Stromal cell of bone marrow (primary cell): ENCODE results near the gene MFAP3.
"Not testable (repeated sequence)": the region's sequence is repeated elsewhere in the genome, so short reads cannot be mapped to it uniquely, and the experiment has no call there.

ENCODE experiments used
- DNase-seq: peaks from one replicate; pipeline ENCODE4 v3.0.0-alpha.2; 2012; ENCODE audit warnings: low read depth

MFAP3 gene

DNA sequence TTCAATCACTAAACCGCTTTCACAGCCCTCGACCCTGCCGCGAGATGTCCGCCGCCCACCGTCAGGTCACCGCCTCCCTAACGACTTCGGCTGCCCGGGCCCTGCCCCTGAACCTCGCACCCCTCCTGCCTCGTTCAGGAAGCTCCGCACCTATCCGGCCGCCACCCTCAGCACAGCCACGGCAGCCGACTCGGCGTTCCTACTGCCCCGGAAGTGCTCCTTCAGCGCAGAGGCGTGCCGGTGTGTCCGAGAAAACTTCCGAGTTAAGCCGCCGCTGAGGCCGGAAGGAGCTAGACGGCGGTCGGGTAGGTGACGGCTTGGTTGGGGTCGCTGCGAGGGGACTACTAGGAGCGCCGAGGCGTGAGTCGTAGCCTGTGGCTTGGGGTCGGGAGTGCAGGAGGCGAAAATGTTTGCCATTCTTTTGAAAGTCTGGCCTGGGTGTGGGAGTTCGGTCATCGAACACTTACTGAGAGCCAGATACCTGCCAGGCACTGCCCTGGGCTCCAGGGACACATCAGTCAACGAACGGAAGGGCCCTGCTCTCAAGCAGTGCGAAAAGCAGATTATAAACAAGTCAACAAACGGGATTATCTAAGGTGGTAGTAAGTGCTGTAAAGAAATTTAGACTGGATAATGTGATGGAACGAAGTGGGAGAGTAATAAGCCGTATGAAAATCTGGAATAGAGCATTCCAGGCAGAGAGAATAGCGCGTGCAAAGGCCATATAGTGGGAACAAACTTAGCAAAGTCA, at the start of gene MFAP3, which contains the start of gene FAM114A2:
Gene MFAP3, plus strand, starts transcription at position 261 of the 751 bp plus-strand sequence. CDS start 10,756 bp downstream, outside the sequence.
Gene FAM114A2, minus strand, starts transcription at position 204 of the 751 bp plus-strand sequence. CDS start 3,957 bp downstream, outside the sequence.
- peak; percentile 67 for DNase-seq

GRCh38 chr5:153991168-153991567, 47.6 kb upstream of the MFAP3 start:
- no peak for DNase-seq

DNA sequence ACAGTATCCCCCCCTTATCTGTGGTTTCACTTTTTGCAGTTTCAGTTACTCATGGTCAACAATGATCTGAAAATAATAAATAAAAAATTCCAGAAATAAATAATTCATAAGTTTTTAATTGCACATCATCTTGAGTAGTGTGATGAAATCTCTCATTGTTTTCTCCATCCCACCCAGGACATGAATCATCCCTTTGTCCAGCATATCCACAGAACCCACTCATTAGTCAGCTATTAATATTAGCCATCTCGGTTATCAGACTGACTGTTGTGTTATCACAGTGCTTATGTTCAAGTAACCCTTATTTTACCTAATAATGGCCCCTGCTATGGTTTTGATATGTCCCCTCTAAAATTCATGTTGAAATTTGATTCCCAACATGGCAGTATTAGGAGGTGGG, 40.8 kb upstream of the MFAP3 start:
- DNase-seq = no peak

- DNase-seq = no peak
These were observed 40.0 kb upstream of the MFAP3 start for GRCh38 chr5:153998768-153999167.

- DNase-seq = no peak
These were observed 38.8 kb upstream of the MFAP3 start for GRCh38 chr5:153999995-154000394.

DNA sequence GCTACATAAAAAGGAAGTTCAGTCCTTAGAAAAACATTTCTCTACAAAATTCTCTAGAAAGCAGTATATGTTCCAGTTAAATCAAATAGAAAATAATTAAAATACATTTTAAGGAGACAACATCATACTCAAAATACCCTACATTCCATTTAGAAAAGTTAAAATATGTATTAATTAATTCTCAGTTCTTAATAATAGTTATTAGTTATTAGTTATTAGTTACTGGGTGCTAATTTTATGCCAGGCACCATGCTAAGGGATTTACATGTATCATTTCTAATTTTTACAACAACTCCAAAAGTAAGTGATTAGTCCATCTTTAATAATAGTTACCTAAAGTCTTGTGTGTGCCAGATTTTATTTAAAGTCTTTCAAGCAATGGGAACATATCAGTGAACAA, 38.1 kb upstream of the MFAP3 start:
- DNase-seq = no peak

- no peak for DNase-seq
These were observed 36.7 kb upstream of the MFAP3 start for GRCh38 chr5:154002093-154002492.

GRCh38 chr5:154002511-154003020, 36.2 kb upstream of the MFAP3 start:
- no peak for DNase-seq

DNA sequence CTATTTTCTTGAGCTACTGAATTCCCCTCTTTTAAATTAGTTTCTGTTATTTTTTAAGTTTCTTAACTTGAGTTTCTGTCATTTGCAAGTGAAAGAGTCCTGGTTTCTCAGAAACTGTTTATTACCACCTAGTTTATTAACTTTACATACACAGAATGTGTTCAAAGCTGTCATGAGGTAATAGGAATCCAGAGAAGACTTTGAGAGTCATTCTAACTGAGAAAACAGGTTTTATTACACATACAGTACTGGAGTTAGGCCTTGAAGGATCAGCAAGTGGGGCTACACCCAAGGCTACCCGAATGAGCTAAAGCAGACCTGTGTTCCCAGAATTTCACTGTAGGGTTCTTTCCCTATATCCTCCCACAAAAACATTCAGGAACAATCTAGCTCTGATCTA, 33.1 kb upstream of the MFAP3 start:
- no peak for DNase-seq

DNA sequence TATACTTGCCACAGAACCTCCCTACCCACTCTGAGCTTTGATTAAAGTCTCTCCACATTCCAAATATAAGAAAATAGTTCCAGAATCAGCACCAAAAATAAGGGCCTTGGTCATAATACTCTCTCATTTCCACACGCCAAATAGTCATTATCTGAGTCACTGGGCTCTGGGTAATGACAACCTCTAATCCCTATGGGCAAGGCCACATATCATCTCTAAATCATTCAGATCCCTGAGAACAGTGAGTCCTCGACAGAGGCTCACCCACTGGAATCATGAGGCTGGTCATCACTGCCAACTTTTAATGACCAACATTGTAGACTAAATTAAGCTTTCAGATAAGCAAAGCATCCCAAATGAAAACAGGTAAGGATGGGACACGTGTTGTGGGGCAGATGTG, 28.1 kb upstream of the MFAP3 start:
- DNase-seq = no peak

DNA sequence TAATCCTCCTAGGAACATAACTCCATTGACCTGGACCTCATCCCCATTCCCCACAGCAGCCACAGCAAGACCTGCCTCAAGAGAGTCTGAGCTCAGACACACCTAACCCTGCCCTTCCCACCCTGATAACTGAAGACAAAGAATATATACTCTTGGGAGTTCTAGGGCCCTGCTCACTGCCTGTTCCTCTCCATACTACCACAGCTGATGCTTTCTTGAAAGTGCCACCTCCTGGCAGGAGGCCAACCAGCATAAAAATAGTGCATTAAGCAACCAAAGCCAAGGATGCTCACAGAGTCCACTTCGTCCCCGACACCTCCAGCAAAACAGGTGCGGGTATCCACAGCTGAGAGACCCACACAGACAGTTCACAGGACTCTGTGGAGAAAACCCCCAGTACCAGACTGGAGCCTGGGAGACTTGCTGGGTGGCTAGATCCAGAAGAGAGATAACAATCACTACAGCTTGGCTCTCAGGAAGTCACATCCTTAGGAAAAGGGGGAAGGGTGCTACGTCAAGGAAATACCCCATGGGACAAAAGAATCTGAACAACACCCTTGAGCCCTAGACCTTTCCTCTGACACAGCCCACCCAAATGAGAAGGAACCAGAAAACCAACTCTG, 23.6 kb upstream of the MFAP3 start:
- DNase-seq = no peak

DNA sequence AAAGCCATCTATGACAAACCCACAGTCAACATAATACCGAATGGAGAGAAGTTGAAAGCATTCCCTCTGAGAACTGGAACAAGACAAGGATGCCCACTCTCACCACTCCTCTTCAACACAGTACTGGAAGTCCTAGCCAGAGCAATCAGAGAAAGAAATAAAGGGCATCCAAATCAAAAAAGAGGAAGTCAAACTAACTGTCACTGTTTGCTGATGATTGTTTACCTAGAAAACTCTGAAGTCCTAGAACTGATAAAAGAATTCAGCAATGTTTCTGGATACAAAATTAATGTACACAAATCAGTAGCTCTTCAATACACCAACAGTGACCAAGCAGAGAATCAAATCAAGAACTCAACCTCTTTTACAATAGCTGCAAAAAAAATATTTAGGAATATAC, 19.8 kb upstream of the MFAP3 start:
- not testable (repeated sequence) for DNase-seq

- no peak for DNase-seq
These were observed 12.8 kb upstream of the MFAP3 start for GRCh38 chr5:154025951-154026350.

DNA sequence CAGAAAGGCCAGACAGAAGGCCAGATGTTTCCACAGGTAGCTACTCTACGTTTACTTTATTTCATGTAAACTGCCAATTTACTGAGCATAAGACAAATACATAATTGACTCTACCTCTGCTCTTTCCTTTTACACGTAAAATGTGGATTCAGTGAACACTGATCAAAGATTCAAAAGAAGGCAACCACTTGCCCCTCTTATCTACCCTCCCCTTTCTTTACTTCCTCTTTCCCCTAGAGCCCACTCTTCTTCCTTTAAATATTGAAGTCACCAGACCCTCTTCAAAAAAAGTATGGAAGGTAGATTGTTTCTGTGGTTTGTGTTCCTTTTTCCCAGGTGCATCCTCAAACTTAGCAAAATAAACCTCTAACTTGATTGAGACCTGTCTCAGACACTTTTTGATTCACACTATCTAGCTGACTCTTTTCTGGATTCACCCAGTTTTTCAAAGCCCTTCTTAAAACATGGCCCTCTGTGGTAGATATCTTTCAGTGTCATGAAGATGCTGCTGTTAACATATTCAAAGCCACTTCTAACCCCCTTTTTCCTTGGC, 6.8 kb upstream of the MFAP3 start:
- DNase-seq = no peak

- DNase-seq = no peak
These were observed 3.8 kb upstream of the MFAP3 start for GRCh38 chr5:154034944-154035343.

DNA sequence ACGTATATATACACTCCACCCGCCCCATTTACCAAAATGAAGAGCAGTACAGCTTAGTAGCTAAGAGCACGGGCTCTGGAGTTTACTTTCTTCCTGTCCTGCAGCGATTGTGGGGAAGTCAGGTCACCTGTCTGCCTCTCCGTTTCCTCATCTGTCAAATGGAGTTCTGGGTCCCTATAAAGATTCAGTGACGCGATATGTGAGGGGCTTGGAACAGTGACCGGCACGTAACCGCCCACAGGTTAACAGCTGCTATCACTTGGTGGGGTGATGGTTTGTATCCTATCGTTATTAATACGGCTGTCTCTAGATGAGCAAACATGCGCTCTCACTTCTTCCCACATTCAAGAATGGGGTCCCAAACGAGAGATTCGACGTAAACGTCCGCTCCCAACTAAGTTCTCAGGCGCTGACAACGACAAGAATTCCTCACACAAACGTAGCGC, 483 bp upstream of the MFAP3 start:
- DNase-seq = no peak

DNA sequence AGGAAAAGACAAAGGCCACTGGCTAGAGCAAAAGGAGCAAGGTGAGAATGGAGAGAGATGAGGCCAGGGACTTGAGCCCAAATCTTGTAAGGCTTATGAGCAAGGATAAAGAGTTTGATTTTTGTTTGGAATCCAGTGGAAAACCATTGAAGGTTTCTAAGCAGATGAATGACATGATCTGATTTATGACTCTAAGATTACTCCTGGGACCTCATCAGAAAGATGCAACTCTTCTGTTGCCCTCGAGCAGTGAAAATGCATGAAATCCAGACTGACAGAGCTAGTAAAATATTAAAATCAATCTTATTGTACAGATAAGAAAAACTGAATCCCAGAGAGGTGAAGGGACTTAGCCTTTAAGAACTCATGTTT, 677 bp downstream of the MFAP3 start:
- no peak for DNase-seq

GRCh38 chr5:154042766-154043165, 4.0 kb downstream of the MFAP3 start:
- no peak for DNase-seq

DNA sequence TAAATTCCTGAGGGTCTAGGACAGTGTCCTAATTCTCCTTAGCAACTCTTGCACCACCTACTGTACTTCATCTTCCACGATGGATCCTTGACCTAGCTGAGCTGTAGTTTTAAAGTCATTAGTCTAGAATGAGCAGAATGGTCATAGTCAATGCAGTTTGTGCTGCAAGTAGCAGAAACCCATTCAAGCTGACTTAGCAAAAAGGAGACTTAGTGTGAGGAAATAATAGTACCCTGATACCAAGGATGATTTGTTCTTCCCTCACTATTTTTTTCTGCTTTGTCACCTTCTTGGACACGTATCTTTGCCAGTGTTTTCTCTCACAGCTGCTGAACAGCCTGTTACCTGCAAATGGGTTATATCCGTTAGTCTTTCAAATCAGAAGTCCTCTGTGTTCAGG, 5.3 kb downstream of the MFAP3 start:
- DNase-seq = no peak

DNA sequence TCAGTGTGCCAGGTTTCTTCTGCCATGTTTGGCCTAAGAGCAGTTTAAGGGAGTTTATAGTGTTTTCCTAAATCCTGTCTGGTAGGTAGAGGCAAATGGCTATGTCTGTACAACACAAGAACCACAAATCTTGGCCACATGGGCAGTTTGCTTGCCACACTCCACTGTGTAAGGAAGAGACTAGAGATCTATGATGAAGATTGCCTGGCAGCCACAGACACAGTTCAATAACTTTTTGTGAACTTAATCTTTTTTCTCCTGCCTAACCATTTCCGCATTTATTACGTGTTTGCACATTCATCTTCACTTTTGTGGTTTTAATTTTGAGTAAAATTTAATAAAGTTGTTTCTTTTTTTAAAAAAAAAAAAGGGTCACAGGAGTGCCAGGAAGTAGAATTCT, 5.8 kb downstream of the MFAP3 start:
- DNase-seq = no peak

DNA sequence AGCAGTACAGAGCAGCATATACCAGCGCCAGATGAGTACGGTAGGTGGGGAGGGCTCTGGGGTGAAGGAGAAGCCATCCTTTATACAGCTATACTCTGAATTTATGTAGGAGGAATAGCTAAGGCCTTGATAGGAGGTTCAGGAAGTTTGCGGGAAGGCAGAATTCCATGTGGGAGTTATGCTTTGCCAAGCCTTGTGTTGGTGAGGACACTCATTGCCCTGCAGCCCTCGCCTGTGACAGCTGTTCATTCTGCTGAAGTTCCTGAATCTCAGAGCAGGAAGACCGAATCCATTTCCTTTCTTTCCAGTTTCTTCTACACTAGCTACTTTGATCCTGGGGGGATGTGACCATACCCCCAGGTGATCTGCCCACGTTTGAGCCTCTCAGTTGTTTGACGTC, 7.7 kb downstream of the MFAP3 start:
- no peak for DNase-seq

- DNase-seq = no peak
These were observed 8.6 kb downstream of the MFAP3 start for GRCh38 chr5:154047324-154047723.

- no peak for DNase-seq
These were observed 10.9 kb downstream of the MFAP3 start for GRCh38 chr5:154049636-154050035.
